ENCODE results near the gene FAM229A. TPM values are rescaled to one million over a fixed set of nuclear protein-coding genes. Genes with fewer than 3 reads are reported as not detected.

FAM229A gene
- polyA plus RNA-seq, 2 donors, result 2.9 to 5.9 TPM

GRCh38 chr1:32394890-32395432 is 32.7 kb upstream of the FAM229A start:
- Histone ChIP-seq H3K36me3 (ENCODE audit: control insufficient read depth in 2 of 2, insufficient read depth in 2 of 2, low read length in 1 of 2) (peaks cover 0 to 4% of the 10 kb centered on the region in 2 donors), H3K4me3 (ENCODE audit: low read depth in 1 of 2, low read length in 2 of 2) (peak overlapping the region; percentile 98), H3K4me1 (ENCODE audit: control insufficient read depth in 2 of 2, insufficient read depth in 2 of 2, low read length in 1 of 2) (peaks cover 0 to 4% of the 10 kb centered on the region in 2 donors), H3K27ac (ENCODE audit: low read depth in 2 of 2, low read length in 1 of 2) (peak overlapping the region; percentile 95 to 99), H3K9me3 (ENCODE audit: control insufficient read depth in 2 of 2, insufficient read depth in 1 of 2, low read depth in 1 of 2, low read length in 1 of 2) (no peaks in the 10 kb centered on the region), H3K27me3 (ENCODE audit: control insufficient read depth in 1 of 2, insufficient read depth in 2 of 2, low read length in 2 of 2) (no peaks in the 10 kb centered on the region)
- WGBS, 2 donors, result 1 to 5% methylated on average over 14 of the region's 14 CpGs

- WGBS, 2 donors, result 0 to 1% methylated on average over 48 of the region's 48 CpGs
- H3K4me3 ChIP-seq (ENCODE audit: low read depth in 1 of 2, low read length in 2 of 2), result peak within 1 kb of the TSS; percentile 98
Measured at GRCh38 chr1:32394141-32394889, 32.0 kb upstream of the FAM229A start, which contains the start of gene BSDC1. BSDC1 (minus strand) TSS chr1:32394441; CDS start chr1:32394414, 27 bp downstream.

GRCh38 chr1:32393832-32394140 is 31.5 kb upstream of the FAM229A start:
- no peaks in the 10 kb centered on the region for H3K27me3 ChIP-seq (ENCODE audit: control insufficient read depth in 1 of 2, insufficient read depth in 2 of 2, low read length in 2 of 2)
- peaks cover 0 to 4% of the 10 kb centered on the region in 2 donors for H3K4me1 ChIP-seq (ENCODE audit: control insufficient read depth in 2 of 2, insufficient read depth in 2 of 2, low read length in 1 of 2)
- WGBS, 2 donors, result 1 to 3% methylated on average over 15 of the region's 15 CpGs

More at GRCh38 chr1:32394141-32394889, 32.0 kb upstream of the FAM229A start, which contains the start of gene BSDC1:
- Histone ChIP-seq H3K36me3 (ENCODE audit: control insufficient read depth in 2 of 2, insufficient read depth in 2 of 2, low read length in 1 of 2) (peaks cover 0 to 6% of the 10 kb centered on the region in 2 donors), H3K27ac (ENCODE audit: low read depth in 2 of 2, low read length in 1 of 2) (peak within 1 kb of the TSS; percentile 95 to 99), H3K27me3 (ENCODE audit: control insufficient read depth in 1 of 2, insufficient read depth in 2 of 2, low read length in 2 of 2) (no peaks in the 10 kb centered on the region), H3K9me3 (ENCODE audit: control insufficient read depth in 2 of 2, insufficient read depth in 1 of 2, low read depth in 1 of 2, low read length in 1 of 2) (no peaks in the 10 kb centered on the region), H3K4me1 (ENCODE audit: control insufficient read depth in 2 of 2, insufficient read depth in 2 of 2, low read length in 1 of 2) (peaks cover 0 to 4% of the 10 kb centered on the region in 2 donors)

GRCh38 chr1:32393136-32393535 is 30.9 kb upstream of the FAM229A start:
- Histone ChIP-seq H3K27ac (ENCODE audit: low read depth in 2 of 2, low read length in 1 of 2) (no peak overlapping the region), H3K4me3 (ENCODE audit: low read depth in 1 of 2, low read length in 2 of 2) (peak overlapping the region in 1 of 2 donors; percentile 98), H3K9me3 (ENCODE audit: control insufficient read depth in 2 of 2, insufficient read depth in 1 of 2, low read depth in 1 of 2, low read length in 1 of 2) (no peaks in the 10 kb centered on the region), H3K27me3 (ENCODE audit: control insufficient read depth in 1 of 2, insufficient read depth in 2 of 2, low read length in 2 of 2) (no peaks in the 10 kb centered on the region), H3K4me1 (ENCODE audit: control insufficient read depth in 2 of 2, insufficient read depth in 2 of 2, low read length in 1 of 2) (peaks cover 0 to 4% of the 10 kb centered on the region in 2 donors), H3K36me3 (ENCODE audit: control insufficient read depth in 2 of 2, insufficient read depth in 2 of 2, low read length in 1 of 2) (peaks cover 0 to 8% of the 10 kb centered on the region in 2 donors)
- WGBS, 2 donors, result 50 to 61% methylated on average over 1 of the region's 1 CpG

More at GRCh38 chr1:32393832-32394140, 31.5 kb upstream of the FAM229A start:
- H3K27ac ChIP-seq (ENCODE audit: low read depth in 2 of 2, low read length in 1 of 2), result peak overlapping the region; percentile 86 to 98
- peaks cover 0 to 8% of the 10 kb centered on the region in 2 donors for H3K36me3 ChIP-seq (ENCODE audit: control insufficient read depth in 2 of 2, insufficient read depth in 2 of 2, low read length in 1 of 2)
- peak overlapping the region; percentile 98 for H3K4me3 ChIP-seq (ENCODE audit: low read depth in 1 of 2, low read length in 2 of 2)
- H3K9me3 ChIP-seq (ENCODE audit: control insufficient read depth in 2 of 2, insufficient read depth in 1 of 2, low read depth in 1 of 2, low read length in 1 of 2), result no peaks in the 10 kb centered on the region

GRCh38 chr1:32392325-32392724 is 30.0 kb upstream of the FAM229A start:
- peaks cover 0 to 4% of the 10 kb centered on the region in 2 donors for H3K4me1 ChIP-seq (ENCODE audit: control insufficient read depth in 2 of 2, insufficient read depth in 2 of 2, low read length in 1 of 2)
- H3K9me3 ChIP-seq (ENCODE audit: control insufficient read depth in 2 of 2, insufficient read depth in 1 of 2, low read depth in 1 of 2, low read length in 1 of 2), result no peaks in the 10 kb centered on the region
- 64 to 65% methylated on average over 3 of the region's 3 CpGs for WGBS, 2 donors
- no peak overlapping the region for H3K27ac ChIP-seq (ENCODE audit: low read depth in 2 of 2, low read length in 1 of 2)
- no peak overlapping the region for H3K4me3 ChIP-seq (ENCODE audit: low read depth in 1 of 2, low read length in 2 of 2)
- peaks cover 0 to 8% of the 10 kb centered on the region in 2 donors for H3K36me3 ChIP-seq (ENCODE audit: control insufficient read depth in 2 of 2, insufficient read depth in 2 of 2, low read length in 1 of 2)
- no peaks in the 10 kb centered on the region for H3K27me3 ChIP-seq (ENCODE audit: control insufficient read depth in 1 of 2, insufficient read depth in 2 of 2, low read length in 2 of 2)

- Histone ChIP-seq H3K27ac (ENCODE audit: low read depth in 2 of 2, low read length in 1 of 2) (no peak overlapping the region), H3K4me1 (ENCODE audit: control insufficient read depth in 2 of 2, insufficient read depth in 2 of 2, low read length in 1 of 2) (peaks cover 0 to 4% of the 10 kb centered on the region in 2 donors), H3K4me3 (ENCODE audit: low read depth in 1 of 2, low read length in 2 of 2) (no peak overlapping the region), H3K36me3 (ENCODE audit: control insufficient read depth in 2 of 2, insufficient read depth in 2 of 2, low read length in 1 of 2) (peaks cover 6 to 11% of the 10 kb centered on the region in 2 donors), H3K27me3 (ENCODE audit: control insufficient read depth in 1 of 2, insufficient read depth in 2 of 2, low read length in 2 of 2) (no peaks in the 10 kb centered on the region), H3K9me3 (ENCODE audit: control insufficient read depth in 2 of 2, insufficient read depth in 1 of 2, low read depth in 1 of 2, low read length in 1 of 2) (no peaks in the 10 kb centered on the region)
- 66% methylated on average over 8 of the region's 8 CpGs for WGBS, 2 donors
Measured at GRCh38 chr1:32390904-32391870, 28.9 kb upstream of the FAM229A start.

GRCh38 chr1:32388641-32389040 is 26.4 kb upstream of the FAM229A start:
- Histone ChIP-seq H3K36me3 (ENCODE audit: control insufficient read depth in 2 of 2, insufficient read depth in 2 of 2, low read length in 1 of 2) (peaks cover 6 to 17% of the 10 kb centered on the region in 2 donors), H3K27ac (ENCODE audit: low read depth in 2 of 2, low read length in 1 of 2) (no peak overlapping the region), H3K9me3 (ENCODE audit: control insufficient read depth in 2 of 2, insufficient read depth in 1 of 2, low read depth in 1 of 2, low read length in 1 of 2) (no peaks in the 10 kb centered on the region), H3K27me3 (ENCODE audit: control insufficient read depth in 1 of 2, insufficient read depth in 2 of 2, low read length in 2 of 2) (no peaks in the 10 kb centered on the region), H3K4me1 (ENCODE audit: control insufficient read depth in 2 of 2, insufficient read depth in 2 of 2, low read length in 1 of 2) (peaks cover 0 to 4% of the 10 kb centered on the region in 2 donors), H3K4me3 (ENCODE audit: low read depth in 1 of 2, low read length in 2 of 2) (no peak overlapping the region)
- WGBS, 2 donors, result 86 to 87% methylated on average over 6 of the region's 6 CpGs

- Histone ChIP-seq H3K9me3 (ENCODE audit: control insufficient read depth in 2 of 2, insufficient read depth in 1 of 2, low read depth in 1 of 2, low read length in 1 of 2) (no peaks in the 10 kb centered on the region), H3K27me3 (ENCODE audit: control insufficient read depth in 1 of 2, insufficient read depth in 2 of 2, low read length in 2 of 2) (no peaks in the 10 kb centered on the region), H3K27ac (ENCODE audit: low read depth in 2 of 2, low read length in 1 of 2) (no peak overlapping the region), H3K36me3 (ENCODE audit: control insufficient read depth in 2 of 2, insufficient read depth in 2 of 2, low read length in 1 of 2) (peaks cover 6 to 18% of the 10 kb centered on the region in 2 donors), H3K4me1 (ENCODE audit: control insufficient read depth in 2 of 2, insufficient read depth in 2 of 2, low read length in 1 of 2) (no peaks in the 10 kb centered on the region), H3K4me3 (ENCODE audit: low read depth in 1 of 2, low read length in 2 of 2) (no peak overlapping the region)
- WGBS, 2 donors, result 90 to 93% methylated on average over 13 of the region's 13 CpGs
Measured at GRCh38 chr1:32386676-32387392, 24.5 kb upstream of the FAM229A start.

- H3K4me1 ChIP-seq (ENCODE audit: control insufficient read depth in 2 of 2, insufficient read depth in 2 of 2, low read length in 1 of 2), result no peaks in the 10 kb centered on the region
- no peaks in the 10 kb centered on the region for H3K9me3 ChIP-seq (ENCODE audit: control insufficient read depth in 2 of 2, insufficient read depth in 1 of 2, low read depth in 1 of 2, low read length in 1 of 2)
- no peak overlapping the region for H3K27ac ChIP-seq (ENCODE audit: low read depth in 2 of 2, low read length in 1 of 2)
- no peak overlapping the region for H3K4me3 ChIP-seq (ENCODE audit: low read depth in 1 of 2, low read length in 2 of 2)
- WGBS, 2 donors, result 93 to 94% methylated on average over 9 of the region's 9 CpGs
- H3K27me3 ChIP-seq (ENCODE audit: control insufficient read depth in 1 of 2, insufficient read depth in 2 of 2, low read length in 2 of 2), result no peaks in the 10 kb centered on the region
- peaks cover 32 to 46% of the 10 kb centered on the region in 2 donors for H3K36me3 ChIP-seq (ENCODE audit: control insufficient read depth in 2 of 2, insufficient read depth in 2 of 2, low read length in 1 of 2)
Measured at GRCh38 chr1:32380057-32380456, 17.8 kb upstream of the FAM229A start.
